GM18508 (cell line): ENCODE measurements around the gene USH1C.

Experiments
- ATAC-seq: cut with Tn5 transposase; IDR thresholded peaks from one replicate; pipeline ENCODE4 v1.9.1; 2021; ENCODE audit warnings: moderate number of reproducible peaks; ENCODE audit not compliant: insufficient read depth, unreplicated experiment

Gene USH1C

DNA sequence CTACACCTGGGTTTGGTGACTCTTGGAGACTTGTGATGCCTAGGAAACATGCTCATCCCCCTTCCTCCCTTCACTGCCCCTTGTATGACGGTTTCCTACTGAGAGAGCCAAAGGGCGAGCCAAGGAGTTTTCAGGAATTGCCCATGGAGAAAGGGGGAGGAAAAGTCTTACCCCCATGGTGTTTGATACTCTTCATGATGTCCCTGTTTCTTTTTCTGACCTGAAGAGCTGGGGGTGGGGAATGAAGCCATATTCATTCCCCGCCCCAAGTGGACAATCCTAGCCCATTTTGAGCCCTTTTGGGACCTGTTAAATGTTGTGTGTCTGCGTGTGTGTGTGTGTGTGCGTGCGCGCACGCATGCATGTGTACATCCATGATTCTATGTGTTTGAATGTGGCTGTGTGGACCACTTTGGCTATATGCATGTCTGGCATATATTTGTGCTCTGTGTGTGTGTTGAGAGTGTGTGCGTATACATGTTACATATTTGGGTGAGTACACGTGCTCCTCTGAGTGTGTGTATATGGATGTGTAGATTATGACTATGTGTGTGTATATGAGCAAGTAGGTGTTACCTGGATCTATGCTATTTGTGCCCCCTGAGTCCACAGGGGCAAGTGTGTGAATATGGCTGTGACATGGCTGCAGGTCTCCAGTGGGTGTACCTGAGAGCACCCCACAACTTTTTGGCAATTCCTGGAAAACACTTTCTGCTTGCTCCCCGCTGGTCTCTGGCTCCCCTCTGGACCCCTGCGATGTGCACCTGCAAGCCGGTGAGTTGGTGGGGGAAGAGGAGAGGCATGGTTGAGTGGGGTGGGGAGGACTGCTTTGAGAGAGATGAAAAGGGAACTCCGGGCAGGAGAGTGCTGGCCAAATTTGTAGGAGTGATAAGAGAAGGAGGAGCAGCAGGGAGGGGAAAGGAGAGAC is 27.5 kb upstream of the USH1C start:
- ATAC-seq, result no peak

DNA sequence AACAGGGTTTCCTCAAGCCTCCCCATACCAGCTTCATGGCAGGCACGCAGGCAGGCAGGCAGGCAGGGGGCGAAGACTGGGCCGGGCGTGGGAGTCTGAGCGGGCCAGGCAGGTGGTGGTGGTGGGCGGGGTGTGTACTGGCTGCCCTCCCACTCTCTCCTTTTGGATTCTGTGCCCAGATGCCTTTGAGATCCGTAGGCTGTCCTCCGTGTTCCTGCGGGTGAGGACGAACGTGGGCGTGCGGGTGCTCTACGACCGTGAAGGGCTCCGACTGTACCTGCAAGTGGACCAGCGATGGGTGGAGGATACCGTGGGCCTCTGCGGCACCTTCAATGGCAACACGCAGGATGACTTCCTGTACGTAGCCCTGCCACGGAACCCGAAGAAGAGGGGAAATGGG is 25.8 kb upstream of the USH1C start:
- ATAC-seq, result no peak

DNA sequence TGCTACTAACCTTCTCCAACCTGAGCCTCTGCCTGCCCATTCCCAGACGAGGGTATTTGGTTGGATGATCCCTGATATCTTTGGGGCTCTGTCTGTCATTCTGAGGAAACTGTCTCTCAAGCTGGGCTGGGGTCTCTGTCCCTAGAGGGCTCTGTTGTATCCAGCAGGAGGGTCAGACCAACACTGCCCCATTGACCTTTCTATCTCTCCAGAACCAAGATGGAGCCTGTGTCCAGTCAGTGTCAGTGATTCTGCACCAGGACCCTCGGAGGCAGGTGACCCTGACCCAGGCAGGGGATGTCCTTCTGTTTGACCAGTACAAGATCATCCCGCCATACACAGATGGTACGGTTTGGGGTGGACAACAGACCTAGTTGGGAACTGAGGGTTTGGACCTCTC is 24.7 kb upstream of the USH1C start:
- no peak for ATAC-seq

GRCh38 chr11:17564687-17565042 is 20.4 kb upstream of the USH1C start:
- ATAC-seq, result no peak

- no peak for ATAC-seq
These were observed 19.9 kb upstream of the USH1C start for GRCh38 chr11:17563961-17564686.

GRCh38 chr11:17563231-17563646 is 19.0 kb upstream of the USH1C start:
- ATAC-seq, result no peak

GRCh38 chr11:17561526-17561925 is 17.3 kb upstream of the USH1C start:
- no peak for ATAC-seq

DNA sequence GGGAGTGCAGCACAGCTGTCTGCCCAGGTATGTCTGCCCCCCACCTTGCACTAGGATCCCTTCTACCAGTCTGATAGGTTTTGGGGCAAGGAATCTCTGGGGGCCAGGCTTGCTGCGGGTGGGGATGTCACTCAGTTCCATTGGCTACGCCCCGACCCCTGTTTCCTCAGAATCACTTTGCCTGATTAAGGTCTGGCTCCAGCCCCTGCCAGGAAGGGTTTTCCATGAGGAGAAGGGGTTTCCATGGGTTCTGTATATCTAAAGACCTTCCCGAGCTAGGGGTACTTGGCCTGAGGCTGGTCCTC is 16.8 kb upstream of the USH1C start:
- ATAC-seq, result no peak

DNA sequence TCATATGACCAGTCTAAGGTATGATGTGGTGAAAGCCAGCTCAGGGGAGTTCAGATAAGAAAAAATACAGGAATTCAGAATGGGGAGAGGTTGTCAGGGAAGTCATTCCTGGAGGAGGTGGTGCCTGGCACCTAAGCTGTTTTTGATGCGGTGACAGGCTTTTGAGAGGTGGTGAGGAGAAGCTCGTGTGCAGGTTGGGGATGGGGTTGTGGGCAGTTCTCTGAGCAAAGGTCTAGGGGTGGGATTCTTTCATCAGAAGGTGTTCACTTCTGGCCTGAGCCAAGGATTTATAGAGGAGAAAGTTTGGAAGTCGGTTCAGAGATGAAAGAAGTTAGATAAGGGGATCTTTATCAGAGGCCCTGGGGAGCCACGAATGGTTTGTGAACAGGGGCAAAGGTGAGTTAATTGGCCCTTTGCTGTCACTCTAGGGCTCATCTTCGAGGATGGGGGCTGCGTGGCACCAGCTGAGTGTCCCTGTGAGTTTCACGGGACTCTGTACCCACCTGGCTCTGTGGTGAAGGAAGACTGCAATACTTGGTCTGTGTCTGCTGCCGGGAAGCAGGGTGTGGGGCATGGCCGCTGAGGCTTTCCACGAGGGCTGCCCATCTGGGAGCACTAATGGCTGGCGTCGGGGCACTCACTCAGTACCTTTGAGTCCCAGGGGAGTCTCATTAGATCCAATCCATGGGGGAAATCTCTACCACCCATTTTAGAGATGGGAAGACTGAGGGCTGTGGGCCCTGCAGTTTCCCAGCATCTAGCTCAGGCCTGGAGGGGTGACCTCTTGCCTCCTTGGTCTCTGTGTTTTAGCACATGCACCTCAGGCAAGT is 16.3 kb upstream of the USH1C start:
- no peak for ATAC-seq

- ATAC-seq, result no peak
These were observed 15.3 kb upstream of the USH1C start for GRCh38 chr11:17559341-17560087.

DNA sequence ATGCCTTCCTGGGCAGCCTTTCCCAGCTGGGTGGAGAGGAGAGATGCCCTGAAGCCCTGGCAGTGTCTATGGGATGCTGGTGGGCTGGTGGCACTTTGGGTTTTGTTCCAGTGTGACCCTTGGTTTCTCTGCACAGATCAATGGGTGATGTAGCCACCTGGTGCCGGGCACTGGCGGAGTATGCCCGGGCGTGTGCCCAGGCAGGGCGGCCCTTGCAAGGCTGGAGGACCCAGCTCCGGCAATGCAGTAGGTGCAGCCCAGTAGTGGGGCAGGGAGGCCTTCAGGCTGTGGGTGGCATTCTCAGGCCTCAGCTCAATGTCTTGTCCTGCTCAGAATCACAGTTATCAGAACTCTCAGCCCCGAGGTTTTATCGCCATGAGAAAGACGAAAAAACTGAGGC is 14.7 kb upstream of the USH1C start:
- ATAC-seq, result no peak

DNA sequence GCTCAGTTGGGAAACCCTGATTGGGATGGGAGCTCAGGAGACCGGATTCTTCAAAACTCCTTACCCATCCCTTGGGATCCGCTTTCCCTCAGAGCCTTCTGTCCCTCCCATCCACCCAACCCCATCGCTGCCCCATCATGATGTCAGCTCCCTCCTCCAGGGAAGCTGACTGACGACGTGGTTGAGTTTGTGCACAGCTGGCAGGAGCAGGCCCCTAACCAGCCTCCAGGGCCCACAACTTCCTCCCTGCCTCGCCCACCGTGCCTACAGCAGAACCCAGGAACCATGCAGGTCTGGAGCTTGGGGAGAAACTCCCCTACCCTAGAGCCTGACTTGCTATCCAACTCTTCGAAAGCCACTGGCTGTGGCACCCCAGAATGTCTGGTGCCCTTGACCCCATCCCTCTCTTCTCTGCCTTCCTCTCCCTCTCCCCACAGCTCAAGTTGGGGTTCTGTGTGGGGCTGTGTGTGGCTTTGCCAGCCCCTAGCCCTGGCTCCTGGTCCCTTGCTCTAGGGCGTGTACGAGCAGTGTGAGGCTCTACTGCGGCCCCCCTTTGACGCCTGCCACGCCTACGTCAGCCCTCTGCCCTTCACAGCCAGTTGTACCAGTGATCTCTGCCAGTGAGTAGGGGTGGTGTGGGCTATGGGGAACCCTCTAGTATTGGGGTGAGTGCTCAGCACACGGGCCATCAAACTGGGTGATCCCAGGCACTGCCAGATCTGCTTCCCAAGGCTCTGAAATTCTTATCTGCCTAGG is 14.0 kb upstream of the USH1C start:
- no peak for ATAC-seq

GRCh38 chr11:17556999-17557398 is 12.8 kb upstream of the USH1C start:
- no peak for ATAC-seq

- no peak for ATAC-seq
These were observed 10.3 kb upstream of the USH1C start for GRCh38 chr11:17554487-17554886.

DNA sequence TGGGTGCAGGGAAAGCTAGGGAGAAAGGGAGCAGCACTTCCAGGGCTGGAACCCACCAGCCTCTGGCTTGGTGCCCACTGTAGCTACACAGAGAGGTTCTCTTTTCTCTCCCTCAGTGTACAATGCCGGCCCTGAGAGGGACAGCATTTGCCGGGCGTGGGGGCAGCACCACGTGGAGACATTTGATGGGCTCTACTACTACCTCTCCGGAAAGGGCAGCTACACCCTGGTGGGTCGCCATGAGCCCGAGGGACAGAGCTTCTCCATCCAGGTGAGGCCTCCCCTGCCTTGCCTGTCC is 9.0 kb upstream of the USH1C start:
- ATAC-seq, result no peak

DNA sequence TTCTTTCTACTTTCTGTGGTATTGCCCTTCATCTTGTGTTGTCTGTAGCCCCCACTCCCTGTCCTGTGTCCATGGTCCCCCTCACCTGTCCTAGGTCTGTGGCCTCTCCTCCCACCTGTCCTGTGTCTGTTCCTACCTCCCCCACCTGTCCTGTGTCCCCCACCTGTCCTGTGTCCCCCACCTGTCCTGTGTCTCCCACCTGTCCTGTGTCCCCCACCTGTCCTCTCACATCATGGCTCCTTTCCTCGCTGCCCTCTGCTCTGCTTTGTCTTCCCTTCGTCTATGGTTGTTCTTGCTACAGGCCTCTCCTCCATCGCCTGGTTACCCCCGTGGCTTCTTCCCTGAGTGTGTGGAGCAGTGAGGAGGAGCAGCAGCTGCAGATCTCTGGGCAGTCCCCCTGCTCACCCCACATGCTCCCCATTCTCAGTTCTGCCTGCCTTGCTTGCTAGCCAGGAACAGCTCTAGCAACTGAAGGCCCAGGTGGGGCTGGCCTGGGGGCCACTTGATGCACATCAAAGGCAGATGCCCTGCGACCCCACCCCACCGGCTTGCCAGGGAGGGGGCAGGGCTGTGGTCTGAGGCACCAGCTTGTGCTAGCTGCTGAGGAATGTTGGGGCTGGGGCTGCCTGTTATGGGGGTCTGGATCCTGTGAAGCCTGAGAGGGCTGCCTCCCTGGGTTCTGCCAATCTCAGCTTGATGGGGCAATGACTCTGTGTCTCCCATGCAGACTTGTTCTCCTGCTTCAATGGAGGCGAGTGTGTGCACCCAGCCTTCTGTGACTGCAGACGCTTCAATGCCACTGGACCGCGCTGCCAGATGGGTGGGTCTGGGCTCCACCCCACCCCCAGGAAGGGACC is 8.4 kb upstream of the USH1C start:
- ATAC-seq, result no peak

- no peak for ATAC-seq
These were observed 7.8 kb upstream of the USH1C start for GRCh38 chr11:17552041-17552355.

GRCh38 chr11:17551347-17552040 is 7.3 kb upstream of the USH1C start:
- ATAC-seq, result no peak
